Fibroblast of skin of left biceps (primary cell): ENCODE results near the gene PKN3.

Experiments used
- DNase-seq, 2 experiments: peaks; one replicate each; pipeline ENCODE4 v3.0.0-alpha.2; 2013; ENCODE audit warnings: low read depth in 2 of 2

PKN3 gene

DNA sequence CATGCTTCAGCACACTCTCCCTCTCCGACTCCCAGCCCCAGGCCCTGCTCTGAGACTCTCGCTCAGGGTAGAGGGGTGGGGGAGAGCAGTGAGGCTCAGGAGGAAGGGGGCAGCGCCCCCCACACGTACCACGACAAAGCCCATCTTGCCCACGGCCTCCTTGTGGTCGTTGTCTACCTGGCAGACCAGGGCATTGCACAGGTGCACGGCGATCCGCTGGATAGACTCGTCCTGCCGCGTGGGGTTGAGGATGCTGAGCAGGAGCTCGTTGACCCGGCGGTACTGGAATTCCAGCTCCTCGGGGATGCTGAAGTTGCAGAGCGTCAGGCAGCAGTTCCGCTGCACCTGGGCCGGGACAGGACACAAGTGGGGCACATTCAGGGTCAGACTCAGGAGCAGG lies 40.1 kb downstream of the PKN3 start:
- no peak for DNase-seq

GRCh38 chr9:128743421-128743820 lies 41.1 kb downstream of the PKN3 start:
- no peak for DNase-seq

DNA sequence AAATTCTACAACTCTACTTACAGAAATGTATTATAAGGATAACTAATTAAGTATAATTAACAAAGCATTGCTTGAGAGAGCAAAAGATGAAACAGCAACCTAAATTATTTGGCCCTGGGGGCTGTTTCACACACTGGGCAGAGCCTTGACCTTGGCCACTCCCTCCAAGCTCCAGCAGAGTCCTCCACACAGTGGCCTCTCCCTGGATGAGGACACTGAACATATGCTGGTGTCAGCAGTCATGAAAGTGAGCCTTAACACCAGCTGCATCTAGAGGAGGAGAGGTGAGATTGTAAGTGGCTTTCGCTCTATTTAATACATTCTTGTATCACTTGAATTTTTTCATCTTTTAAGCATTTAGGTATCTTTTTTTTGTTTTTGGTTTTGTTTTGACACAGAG lies 44.9 kb downstream of the PKN3 start:
- DNase-seq = no peak

DNA sequence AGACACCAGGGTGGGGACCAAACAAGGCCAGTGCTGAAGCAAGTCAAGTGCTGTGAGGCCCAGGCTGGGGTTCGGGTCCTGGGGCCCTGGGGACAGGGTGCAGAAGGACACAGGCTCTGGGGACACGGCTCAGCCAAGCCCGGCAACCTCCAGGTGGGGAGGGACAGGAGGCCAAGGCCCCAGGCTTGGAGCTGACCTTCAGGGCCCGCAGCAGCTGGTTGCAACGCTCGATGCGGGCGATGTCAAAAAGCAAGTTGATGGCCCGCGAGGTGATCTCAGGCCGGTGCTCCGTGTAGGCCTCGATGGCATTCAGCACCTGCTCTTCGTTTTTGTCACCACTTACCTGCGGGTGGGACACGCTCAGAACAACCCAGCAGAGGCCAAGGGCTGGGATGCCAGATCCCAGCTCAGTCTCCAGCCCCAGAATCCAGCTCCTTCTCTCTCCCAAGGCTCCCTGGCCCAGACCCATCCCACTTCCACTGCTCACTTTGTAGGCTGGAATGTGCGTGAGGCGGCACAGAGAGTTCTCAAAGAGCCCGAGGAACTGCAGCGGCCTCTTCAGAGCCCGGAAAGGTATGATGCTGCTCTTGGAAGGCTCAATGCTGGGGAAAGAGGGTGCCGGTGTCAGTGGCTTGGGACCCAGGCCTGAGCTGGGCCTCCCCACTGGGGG lies 48.8 kb downstream of the PKN3 start:
- DNase-seq = no peak

DNA sequence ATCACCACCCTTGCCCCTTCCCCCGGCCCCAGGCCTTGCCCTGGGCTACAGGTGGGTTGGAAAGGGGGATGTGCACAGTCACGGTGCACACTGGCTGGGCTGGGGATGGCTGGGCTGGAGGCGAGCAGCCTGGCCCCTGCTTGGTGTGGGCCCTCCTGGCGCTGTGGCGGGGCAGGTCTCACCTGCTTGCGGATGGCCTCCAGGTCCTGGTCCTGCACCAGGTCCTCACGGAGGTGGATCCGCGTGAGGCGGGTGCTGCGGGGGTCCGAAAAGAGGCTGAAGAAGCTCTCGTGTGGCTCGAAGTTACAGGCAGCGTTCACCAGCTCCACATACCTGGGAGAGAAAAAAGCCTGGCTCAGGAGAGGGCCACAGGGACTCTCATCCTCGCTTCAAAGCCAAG lies 51.3 kb downstream of the PKN3 start:
- DNase-seq = no peak

DNA sequence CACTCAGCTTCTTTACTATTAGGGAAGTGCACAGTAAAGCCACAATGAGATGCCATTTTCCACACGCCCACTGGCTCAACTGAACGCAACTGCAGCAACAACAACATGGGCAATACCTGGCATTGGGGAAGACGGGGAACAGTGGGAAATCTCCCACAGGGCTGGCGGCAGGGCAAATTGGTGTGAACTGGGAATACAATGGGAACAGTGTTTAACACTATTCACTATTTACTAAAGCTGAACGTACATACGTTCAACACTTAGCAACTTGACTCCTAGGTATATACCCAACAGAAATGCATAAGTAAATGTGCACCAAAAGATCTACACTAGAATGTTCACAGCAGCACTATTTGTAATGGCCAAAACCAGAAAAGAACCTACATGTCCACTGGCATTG lies 55.3 kb downstream of the PKN3 start:
- no peak for DNase-seq

- DNase-seq = no peak
These were observed 60.6 kb downstream of the PKN3 start for GRCh38 chr9:128762671-128763449.

DNA sequence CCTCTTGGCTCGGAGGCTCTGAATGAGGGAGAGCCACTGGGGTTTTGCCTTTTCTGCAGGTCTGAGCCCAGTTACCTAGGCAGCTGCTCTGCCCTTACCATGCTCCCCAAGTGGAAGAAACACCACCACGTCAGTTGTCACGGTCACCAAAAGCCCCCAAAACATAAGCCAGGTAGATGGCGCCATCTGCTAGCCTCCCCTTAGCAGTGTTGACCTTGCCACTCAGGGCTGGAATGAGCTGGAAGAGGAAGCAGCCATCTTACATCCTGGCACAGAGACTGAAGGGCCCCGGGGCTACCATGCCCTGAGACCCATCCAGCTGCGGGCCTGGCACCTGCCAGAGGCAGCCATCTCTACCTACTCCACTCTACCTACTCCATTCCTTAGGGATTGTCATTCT lies 62.1 kb downstream of the PKN3 start:
- DNase-seq = no peak

DNA sequence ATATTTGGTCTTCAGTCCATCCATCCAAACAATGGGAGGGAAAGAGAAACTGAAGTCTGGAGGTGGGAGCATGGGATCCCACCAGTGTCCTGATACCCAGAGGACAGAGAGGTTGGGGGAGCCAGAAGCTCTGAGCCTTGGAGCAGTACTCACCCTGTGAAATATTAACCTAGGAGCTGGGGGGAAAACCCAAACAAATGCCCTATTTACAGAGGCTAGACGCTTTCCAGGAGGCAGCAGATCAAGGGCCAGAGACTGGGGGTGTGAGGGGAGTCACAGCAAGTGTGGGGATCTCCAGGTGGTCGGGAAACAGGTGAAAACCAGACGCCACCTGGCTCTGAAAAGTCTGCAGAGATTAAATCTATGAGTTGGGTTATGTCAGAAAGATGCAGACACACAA lies 63.2 kb downstream of the PKN3 start:
- no peak for DNase-seq

DNA sequence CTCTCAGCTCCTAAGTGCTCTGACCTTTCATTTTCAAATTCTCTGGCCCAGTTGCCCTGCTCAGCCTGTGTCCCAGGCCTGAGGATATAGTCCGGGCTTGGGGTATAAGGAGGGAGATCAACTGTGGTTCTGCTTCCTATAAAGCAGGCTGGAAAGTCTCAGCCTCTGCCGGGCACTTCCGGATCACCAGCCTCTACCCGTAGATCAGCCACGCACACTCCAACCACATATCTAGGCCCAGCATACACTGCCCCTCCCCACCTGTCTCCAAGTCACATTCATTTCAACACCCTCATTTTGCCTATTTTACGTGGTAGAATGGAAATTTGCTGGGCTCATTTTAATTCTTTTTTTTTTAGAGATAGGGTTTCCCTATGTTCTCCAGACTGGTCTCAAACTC lies 66.3 kb downstream of the PKN3 start:
- no peak for DNase-seq
